Hepatocyte (in vitro differentiated cells): ENCODE data around the gene HOXD10.

ENCODE experiments used
- EZH2 ChIP-seq: fragments of 200-600 bp; sonication (generic); IDR thresholded peaks from 2 replicates; pipeline ENCODE4 v1.6.1; 2016; ENCODE audit warnings: antibody characterized with exemption, mild to moderate bottlenecking, borderline replicate concordance
- EZH2phosphoT487 ChIP-seq: fragments of 200-600 bp; sonication (generic); IDR thresholded peaks from one replicate; pipeline ENCODE4 v1.6.1; 2018; ENCODE audit warnings: antibody characterized with exemption, mild to moderate bottlenecking, low read depth, moderate library complexity; ENCODE audit not compliant: unreplicated experiment, severe bottlenecking
- TF ChIP-seq, protein P1 (sequence below): fragments of 200-600 bp; sonication (generic); IDR thresholded peaks from 2 replicates; pipeline ENCODE4 v1.5.1; 2016; ENCODE audit warnings: antibody characterized with exemption, mild to moderate bottlenecking; ENCODE audit not compliant: poor library complexity

DNA sequence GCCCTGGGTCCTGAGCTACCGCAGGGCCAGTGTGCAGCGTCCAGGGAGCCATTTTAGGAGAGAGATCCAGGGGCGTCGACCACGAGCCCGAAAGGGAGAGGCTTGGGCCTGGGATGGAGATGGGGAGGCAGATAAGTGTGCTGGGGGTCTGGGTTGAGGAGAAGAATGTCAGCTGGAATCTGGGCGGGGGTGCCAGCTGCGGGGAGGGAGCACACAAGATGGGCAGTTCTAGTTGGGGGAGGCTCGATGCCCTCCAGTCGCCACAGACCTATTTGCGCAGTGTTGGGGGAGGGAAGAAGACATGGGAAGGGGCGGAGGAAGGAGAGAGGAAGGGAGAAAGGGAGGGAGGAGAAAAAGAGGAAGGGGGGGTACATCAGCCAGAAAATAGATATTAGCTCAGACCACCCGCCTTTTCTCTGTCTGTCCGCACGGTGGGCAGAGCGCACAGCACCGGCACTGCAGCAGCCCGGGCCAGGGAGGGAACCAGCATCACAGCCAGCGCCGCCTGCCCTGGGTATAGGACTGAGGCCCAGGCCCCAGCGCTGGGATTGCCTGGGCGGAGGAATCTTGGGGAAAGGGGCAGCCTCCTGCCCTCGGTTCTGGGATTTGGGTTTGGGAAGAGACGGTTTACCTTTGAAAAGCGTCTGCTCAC, 11.4 kb upstream of the HOXD10 start:
- TF ChIP-seq, protein P1, sequence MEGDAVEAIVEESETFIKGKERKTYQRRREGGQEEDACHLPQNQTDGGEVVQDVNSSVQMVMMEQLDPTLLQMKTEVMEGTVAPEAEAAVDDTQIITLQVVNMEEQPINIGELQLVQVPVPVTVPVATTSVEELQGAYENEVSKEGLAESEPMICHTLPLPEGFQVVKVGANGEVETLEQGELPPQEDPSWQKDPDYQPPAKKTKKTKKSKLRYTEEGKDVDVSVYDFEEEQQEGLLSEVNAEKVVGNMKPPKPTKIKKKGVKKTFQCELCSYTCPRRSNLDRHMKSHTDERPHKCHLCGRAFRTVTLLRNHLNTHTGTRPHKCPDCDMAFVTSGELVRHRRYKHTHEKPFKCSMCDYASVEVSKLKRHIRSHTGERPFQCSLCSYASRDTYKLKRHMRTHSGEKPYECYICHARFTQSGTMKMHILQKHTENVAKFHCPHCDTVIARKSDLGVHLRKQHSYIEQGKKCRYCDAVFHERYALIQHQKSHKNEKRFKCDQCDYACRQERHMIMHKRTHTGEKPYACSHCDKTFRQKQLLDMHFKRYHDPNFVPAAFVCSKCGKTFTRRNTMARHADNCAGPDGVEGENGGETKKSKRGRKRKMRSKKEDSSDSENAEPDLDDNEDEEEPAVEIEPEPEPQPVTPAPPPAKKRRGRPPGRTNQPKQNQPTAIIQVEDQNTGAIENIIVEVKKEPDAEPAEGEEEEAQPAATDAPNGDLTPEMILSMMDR, result no peak
- TF ChIP-seq EZH2, result peak; percentile 51
- TF ChIP-seq EZH2phosphoT487, result no peak
